HG02798 (cell line): Measurements from ENCODE around the gene CYFIP1.
"Not testable (repeated sequence)": the region's sequence is repeated elsewhere in the genome, so short reads cannot be mapped to it uniquely, and the experiment has no call there.

Source experiments
- ATAC-seq: cut with Tn5 transposase; IDR thresholded peaks from one replicate; pipeline ENCODE4 v1.9.1; 2021; ENCODE audit warnings: mild to moderate bottlenecking; ENCODE audit not compliant: unreplicated experiment, poor library complexity

The CYFIP1 gene

GRCh38 chr15:22980189-22981050 is at the start of gene CYFIP1:
Gene CYFIP1 (minus strand): TSS chr15:22980368. CDS start chr15:22947285, 33,083 bp downstream.
- peak; percentile 80 for ATAC-seq

GRCh38 chr15:23026218-23026617 is 46.0 kb upstream of the CYFIP1 start:
- ATAC-seq: no peak

- ATAC-seq: no peak
Observed at GRCh38 chr15:23022156-23022555, 42.0 kb upstream of the CYFIP1 start.

GRCh38 chr15:23014394-23015000 is 34.3 kb upstream of the CYFIP1 start:
- ATAC-seq: no peak

GRCh38 chr15:23013681-23014080 is 33.5 kb upstream of the CYFIP1 start:
- ATAC-seq: no peak

GRCh38 chr15:23012616-23013015 is 32.4 kb upstream of the CYFIP1 start:
- ATAC-seq: not testable (repeated sequence)

GRCh38 chr15:23003736-23004135 is 23.6 kb upstream of the CYFIP1 start:
- no peak for ATAC-seq

GRCh38 chr15:23002920-23003319 is 22.8 kb upstream of the CYFIP1 start:
- no peak for ATAC-seq

GRCh38 chr15:22995795-22996194 is 15.6 kb upstream of the CYFIP1 start:
- no peak for ATAC-seq

- ATAC-seq: no peak
Observed at GRCh38 chr15:22992024-22992326, 11.8 kb upstream of the CYFIP1 start.

- ATAC-seq: no peak
Observed at GRCh38 chr15:22989576-22990477, 9.7 kb upstream of the CYFIP1 start.

- no peak for ATAC-seq
Observed at GRCh38 chr15:22988811-22989210, 8.6 kb upstream of the CYFIP1 start.

- not testable (repeated sequence) for ATAC-seq
Observed at GRCh38 chr15:22981931-22982330, 1.8 kb upstream of the CYFIP1 start.

GRCh38 chr15:22981051-22981840 is 1.1 kb upstream of the CYFIP1 start:
- no peak for ATAC-seq

- peak; percentile 59 for ATAC-seq
Observed at GRCh38 chr15:22979238-22980188, 655 bp downstream of the CYFIP1 start.

GRCh38 chr15:22978691-22979237 is 1.4 kb downstream of the CYFIP1 start:
- ATAC-seq: peak; percentile 32

- no peak for ATAC-seq
Observed at GRCh38 chr15:22974745-22975144, 5.4 kb downstream of the CYFIP1 start.

- no peak for ATAC-seq
Observed at GRCh38 chr15:22973987-22974386, 6.2 kb downstream of the CYFIP1 start.

GRCh38 chr15:22973286-22973685 is 6.9 kb downstream of the CYFIP1 start:
- no peak for ATAC-seq
